ENCODE measurements around the gene SSH2. TPM values are rescaled to one million over a fixed set of nuclear protein-coding genes. Genes with fewer than 3 reads are reported as not detected.

SSH2 gene
- total RNA-seq, 1 donor from 2014 or later: 37.6 TPM

GRCh38 chr17:29588562-29589411, 341.2 kb downstream of the SSH2 start:
- Histone ChIP-seq H3K4me1 (peaks cover 69% of the 10 kb centered on the region), H3K27me3 (no peaks in the 10 kb centered on the region), H3K36me3 (no peaks in the 10 kb centered on the region), H3K4me3 (peak overlapping the region; percentile 83 to 94), H3K27ac (peak overlapping the region; percentile 80), H3K9me3 (no peaks in the 10 kb centered on the region)
- TF ChIP-seq POLR2AphosphoS5 (IDR thresholded peaks at IDR 0.05; ENCODE audit: insufficient read depth in 1 of 2, low read depth in 1 of 2) (peak in 1 of 2 donors; percentile 23), POLR2A (IDR thresholded peaks at IDR 0.05) (no peak)
- TF ChIP-seq, protein P1, sequence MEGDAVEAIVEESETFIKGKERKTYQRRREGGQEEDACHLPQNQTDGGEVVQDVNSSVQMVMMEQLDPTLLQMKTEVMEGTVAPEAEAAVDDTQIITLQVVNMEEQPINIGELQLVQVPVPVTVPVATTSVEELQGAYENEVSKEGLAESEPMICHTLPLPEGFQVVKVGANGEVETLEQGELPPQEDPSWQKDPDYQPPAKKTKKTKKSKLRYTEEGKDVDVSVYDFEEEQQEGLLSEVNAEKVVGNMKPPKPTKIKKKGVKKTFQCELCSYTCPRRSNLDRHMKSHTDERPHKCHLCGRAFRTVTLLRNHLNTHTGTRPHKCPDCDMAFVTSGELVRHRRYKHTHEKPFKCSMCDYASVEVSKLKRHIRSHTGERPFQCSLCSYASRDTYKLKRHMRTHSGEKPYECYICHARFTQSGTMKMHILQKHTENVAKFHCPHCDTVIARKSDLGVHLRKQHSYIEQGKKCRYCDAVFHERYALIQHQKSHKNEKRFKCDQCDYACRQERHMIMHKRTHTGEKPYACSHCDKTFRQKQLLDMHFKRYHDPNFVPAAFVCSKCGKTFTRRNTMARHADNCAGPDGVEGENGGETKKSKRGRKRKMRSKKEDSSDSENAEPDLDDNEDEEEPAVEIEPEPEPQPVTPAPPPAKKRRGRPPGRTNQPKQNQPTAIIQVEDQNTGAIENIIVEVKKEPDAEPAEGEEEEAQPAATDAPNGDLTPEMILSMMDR (IDR thresholded peaks at IDR 0.05): no peak
- DNase-seq (ENCODE audit: extremely low spot score in 2 of 2): no peak
- intact Hi-C loops (cut with DNase I): loop anchor here (10.0 kb wide), 1 partner anchor 346 kb away; the partner anchor contains the start of gene SSH2

- TF ChIP-seq POLR2A (IDR thresholded peaks at IDR 0.05) (no peak), POLR2AphosphoS5 (IDR thresholded peaks at IDR 0.05; ENCODE audit: insufficient read depth in 1 of 2, low read depth in 1 of 2) (no peak)
- TF ChIP-seq, protein P1 (IDR thresholded peaks at IDR 0.05): no peak
- H3K4me1 ChIP-seq: peaks cover 73% of the 10 kb centered on the region
- peak overlapping the region; percentile 80 for H3K27ac ChIP-seq
- peak overlapping the region; percentile 83 to 94 for H3K4me3 ChIP-seq
- no peaks in the 10 kb centered on the region for H3K36me3 ChIP-seq
- intact Hi-C loops (cut with DNase I): loop anchor here (10.0 kb wide), 1 partner anchor 347 kb away; the partner anchor contains the start of gene SSH2
- H3K9me3 ChIP-seq: no peaks in the 10 kb centered on the region
- no peak for DNase-seq (ENCODE audit: extremely low spot score in 2 of 2)
- H3K27me3 ChIP-seq: no peaks in the 10 kb centered on the region
Measured at GRCh38 chr17:29588017-29588561, 341.9 kb downstream of the SSH2 start.

- DNase-seq (ENCODE audit: extremely low spot score in 2 of 2): no peak
- Histone ChIP-seq H3K4me1 (peaks cover 75% of the 10 kb centered on the region), H3K27me3 (no peaks in the 10 kb centered on the region), H3K27ac (peak overlapping the region; percentile 80), H3K9me3 (no peaks in the 10 kb centered on the region), H3K4me3 (peak overlapping the region; percentile 83 to 94), H3K36me3 (peaks cover 0 to 1% of the 10 kb centered on the region in 2 donors)
- TF ChIP-seq, protein P1 (IDR thresholded peaks at IDR 0.05): no peak
- no peak for TF ChIP-seq POLR2A (IDR thresholded peaks at IDR 0.05)
- no peak for TF ChIP-seq POLR2AphosphoS5 (IDR thresholded peaks at IDR 0.05; ENCODE audit: insufficient read depth in 1 of 2, low read depth in 1 of 2)
- intact Hi-C loops (cut with DNase I): loop anchor here (10.0 kb wide), 1 partner anchor 347 kb away; the partner anchor contains the start of gene SSH2
Measured at GRCh38 chr17:29587591-29587990, 342.4 kb downstream of the SSH2 start.

GRCh38 chr17:29586676-29587469, 343.2 kb downstream of the SSH2 start:
- Histone ChIP-seq H3K9me3 (no peaks in the 10 kb centered on the region), H3K27ac (peak overlapping the region; percentile 34), H3K27me3 (no peaks in the 10 kb centered on the region), H3K4me3 (no peak overlapping the region), H3K36me3 (peaks cover 0 to 8% of the 10 kb centered on the region in 2 donors), H3K4me1 (peaks cover 75% of the 10 kb centered on the region)
- intact Hi-C loops (cut with DNase I): loop anchor here (10.0 kb wide), 1 partner anchor 348 kb away; the partner anchor contains the start of gene SSH2
- TF ChIP-seq, protein P1 (IDR thresholded peaks at IDR 0.05): no peak
- TF ChIP-seq POLR2AphosphoS5 (IDR thresholded peaks at IDR 0.05; ENCODE audit: insufficient read depth in 1 of 2, low read depth in 1 of 2) (no peak), POLR2A (IDR thresholded peaks at IDR 0.05) (no peak)
- DNase-seq (ENCODE audit: extremely low spot score in 2 of 2): no peak
